Duodenal mucosa (tissue), 2 donors: Measurements from ENCODE around the gene MPL.
A peak's percentile ranks its signal among the peaks of the same experiment; 100 is the strongest.
"Not testable (repeated sequence)": the region's sequence is repeated elsewhere in the genome, so short reads cannot be mapped to it uniquely, and the experiment has no call there.

Experiments
- H3K27ac ChIP-seq: one replicate; pipeline ENCODE4 v1.7.0; 2013; ENCODE audit warnings: low read depth, low read length
- H3K27me3 ChIP-seq, 2 donors: one replicate each; pipeline ENCODE4 v1.7.0; 2013; ENCODE audit warnings: low read length in 2 of 2, control low read depth in 1 of 2; ENCODE audit not compliant: insufficient read depth in 2 of 2, control insufficient read depth in 1 of 2
- H3K36me3 ChIP-seq, 2 donors: one replicate each; pipeline ENCODE4 v1.7.0; 2013; ENCODE audit warnings: low read length in 2 of 2, control low read depth in 1 of 2; ENCODE audit not compliant: insufficient read depth in 2 of 2, control insufficient read depth in 1 of 2
- H3K4me1 ChIP-seq, 2 donors: one replicate each; pipeline ENCODE4 v1.7.0; 2013; ENCODE audit warnings: low read length in 2 of 2, control low read depth in 1 of 2; ENCODE audit not compliant: insufficient read depth in 2 of 2, control insufficient read depth in 1 of 2
- H3K4me3 ChIP-seq, 2 donors: one replicate each; pipeline ENCODE4 v1.7.0; 2013; ENCODE audit warnings: low read length in 2 of 2, low read depth in 1 of 2
- H3K9ac ChIP-seq, 2 donors: one replicate each; pipeline ENCODE4 v1.7.0; 2013; ENCODE audit warnings: low read length in 2 of 2, low read depth in 1 of 2
- H3K9me3 ChIP-seq, 2 donors: one replicate each; pipeline ENCODE4 v1.7.0; 2013; ENCODE audit warnings: low read length in 2 of 2, control low read depth in 1 of 2; ENCODE audit not compliant: control insufficient read depth in 1 of 2

The MPL gene

GRCh38 chr1:43387976-43388599 is 50.5 kb downstream of the MPL start:
- Histone ChIP-seq H3K4me1 (peaks cover 26 to 27% of the 10 kb centered on the region in 2 donors), H3K4me3 (peak overlapping the region; percentile 88 to 94), H3K9ac (peak overlapping the region; percentile 88 to 91), H3K36me3 (peaks cover 37 to 48% of the 10 kb centered on the region in 2 donors), H3K27me3 (no peaks in the 10 kb centered on the region), H3K9me3 (no peaks in the 10 kb centered on the region), H3K27ac (no peak overlapping the region)

DNA sequence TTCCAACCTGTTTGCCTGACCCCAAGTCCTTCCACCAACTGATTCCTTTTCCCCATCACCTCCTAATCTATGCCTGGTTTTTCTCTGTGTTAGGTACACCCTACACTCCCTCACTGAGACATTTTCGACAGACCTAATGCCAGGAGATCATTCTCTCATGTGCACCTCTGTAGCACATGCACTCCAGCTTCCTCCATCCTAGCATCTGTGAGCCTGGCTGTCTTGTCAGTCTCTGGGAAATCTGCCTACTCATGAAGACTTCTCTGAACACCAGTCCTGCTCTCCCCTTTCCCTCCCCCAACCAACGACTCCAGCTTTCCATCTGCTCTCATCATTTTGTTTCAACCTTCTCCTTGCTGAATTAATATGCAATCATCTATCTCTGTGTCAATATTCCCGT is 51.0 kb downstream of the MPL start:
- Histone ChIP-seq H3K27ac (no peak overlapping the region), H3K9ac (peak overlapping the region; percentile 88 to 91), H3K36me3 (peaks cover 33 to 43% of the 10 kb centered on the region in 2 donors), H3K4me3 (peak overlapping the region; percentile 88 to 94), H3K27me3 (no peaks in the 10 kb centered on the region), H3K9me3 (no peaks in the 10 kb centered on the region), H3K4me1 (peaks cover 26 to 27% of the 10 kb centered on the region in 2 donors)

DNA sequence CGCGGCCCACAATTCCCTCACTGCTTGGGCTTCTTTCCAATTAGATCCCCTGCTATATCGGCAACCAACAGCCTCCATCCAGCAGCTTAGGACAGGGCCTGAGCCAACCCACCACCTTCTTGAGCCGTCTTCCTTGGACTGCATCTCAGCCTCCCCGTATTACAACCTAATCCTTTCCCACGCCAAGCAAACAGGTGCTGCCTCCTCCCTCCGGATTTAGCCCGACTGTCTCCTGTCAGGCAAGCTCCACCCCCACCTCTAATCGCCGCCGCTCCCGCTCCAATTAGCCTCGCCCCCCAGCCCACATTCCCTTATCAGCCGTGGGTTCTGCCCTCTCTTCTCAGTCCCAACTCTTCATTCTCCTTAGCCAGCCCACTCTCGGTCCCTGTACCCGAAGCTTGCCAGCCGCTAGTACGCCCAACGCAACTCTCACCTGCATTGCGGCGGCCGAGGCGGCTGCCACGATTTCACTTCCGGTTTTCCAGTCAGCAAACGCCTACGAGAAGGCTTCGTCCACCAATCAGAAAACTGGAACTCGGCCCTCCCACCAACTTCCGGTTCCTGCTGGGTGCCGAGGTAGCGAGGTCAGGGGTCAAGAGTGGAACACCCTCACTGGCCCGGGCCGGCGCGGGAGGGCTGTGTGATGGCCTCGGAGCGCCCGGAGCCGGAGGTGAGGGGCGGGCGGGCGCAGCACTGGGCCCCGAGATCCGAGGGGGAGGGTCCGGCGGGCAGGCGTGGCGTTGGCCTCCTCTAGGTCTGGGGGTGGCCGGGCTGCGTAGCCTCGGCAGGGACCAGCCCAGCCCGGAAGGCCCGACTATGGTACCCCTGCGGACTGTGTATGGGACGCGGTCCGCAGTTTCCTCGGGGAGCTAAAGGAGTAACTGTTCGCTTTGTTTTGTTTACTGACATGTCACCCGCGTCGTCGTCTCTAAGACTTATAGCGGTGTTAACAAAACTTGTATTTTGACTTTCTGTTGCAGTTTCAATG is 52.0 kb downstream of the MPL start, which contains the start of the genes MED8 and SZT2:
MED8 (minus strand) TSS at position 475 of the 988 bp plus-strand sequence; CDS start at position 439, 36 bp downstream.
SZT2 (plus strand) TSS at position 574 of the 988 bp plus-strand sequence; CDS start at position 644, 70 bp downstream.
- peak within 1 kb of the TSS; percentile 71 for H3K27ac ChIP-seq
- H3K27me3 ChIP-seq, result no peaks in the 10 kb centered on the region
- H3K4me1 ChIP-seq, result peaks cover 26 to 27% of the 10 kb centered on the region in 2 donors
- peaks cover 23 to 33% of the 10 kb centered on the region in 2 donors for H3K36me3 ChIP-seq
- no peaks in the 10 kb centered on the region for H3K9me3 ChIP-seq
- H3K4me3 ChIP-seq, result peak within 1 kb of the TSS; percentile 88 to 94
- peak within 1 kb of the TSS; percentile 88 to 91 for H3K9ac ChIP-seq

- Histone ChIP-seq H3K9me3 (no peaks in the 10 kb centered on the region), H3K4me3 (no peak overlapping the region), H3K4me1 (peaks cover 24 to 26% of the 10 kb centered on the region in 2 donors), H3K9ac (no peak overlapping the region), H3K27ac (no peak overlapping the region), H3K27me3 (no peaks in the 10 kb centered on the region), H3K36me3 (peaks cover 6 to 18% of the 10 kb centered on the region in 2 donors)
Measured at GRCh38 chr1:43392702-43393101, 55.1 kb downstream of the MPL start.

DNA sequence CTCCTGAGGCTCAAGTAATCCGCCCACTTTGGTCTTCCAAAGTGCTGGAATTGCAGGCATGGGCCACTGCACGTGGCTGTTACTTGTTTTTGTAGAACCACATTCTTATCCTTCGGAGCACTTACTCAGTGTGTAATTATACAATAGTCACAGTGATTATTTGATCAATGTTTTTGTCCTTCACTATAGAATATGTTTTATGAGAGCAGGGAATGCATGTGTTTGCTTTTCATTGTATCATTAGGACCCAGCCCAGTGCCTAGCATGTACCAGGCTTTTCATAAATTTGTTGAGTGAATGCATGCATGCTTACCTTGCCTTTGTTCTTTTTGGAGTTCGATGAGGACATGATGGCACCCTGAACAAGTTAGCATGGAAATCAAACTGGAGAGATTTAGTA is 57.9 kb downstream of the MPL start:
- H3K4me1 ChIP-seq, result peaks cover 8% of the 10 kb centered on the region in 2 donors
- no peak overlapping the region for H3K9ac ChIP-seq
- no peak overlapping the region for H3K4me3 ChIP-seq
- no peaks in the 10 kb centered on the region for H3K9me3 ChIP-seq
- no peak overlapping the region for H3K27ac ChIP-seq
- H3K36me3 ChIP-seq, result peaks cover 6 to 16% of the 10 kb centered on the region in 2 donors
- no peaks in the 10 kb centered on the region for H3K27me3 ChIP-seq

- Histone ChIP-seq H3K9me3 (no peaks in the 10 kb centered on the region), H3K36me3 (peaks cover 6 to 16% of the 10 kb centered on the region in 2 donors), H3K4me3 (no peak overlapping the region), H3K9ac (no peak overlapping the region), H3K27ac (no peak overlapping the region), H3K27me3 (no peaks in the 10 kb centered on the region), H3K4me1 (peaks cover 3 to 4% of the 10 kb centered on the region in 2 donors)
Measured at GRCh38 chr1:43396059-43396458, 58.4 kb downstream of the MPL start.

- H3K4me3 ChIP-seq, result no peak overlapping the region
Measured at GRCh38 chr1:43398227-43398626, 60.6 kb downstream of the MPL start.

DNA sequence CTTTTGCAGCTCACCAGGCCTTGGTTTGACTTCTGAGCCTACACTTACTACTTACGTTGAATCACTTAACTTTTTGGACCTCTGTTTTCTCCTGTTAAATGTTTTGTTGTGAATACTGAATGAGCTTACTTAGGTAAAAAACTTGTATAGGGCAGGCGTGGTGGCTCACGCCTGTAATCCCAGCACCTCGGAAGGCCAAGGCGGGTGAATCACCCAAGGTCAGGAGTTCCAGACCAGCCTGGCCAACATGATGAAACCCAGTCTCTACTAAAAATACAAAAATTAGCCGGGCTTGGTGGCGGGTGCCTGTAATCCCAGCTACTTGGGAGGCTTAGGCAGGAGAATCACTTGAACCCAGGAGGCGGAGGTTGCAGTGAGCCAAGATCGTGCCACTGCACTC is 62.8 kb downstream of the MPL start:
- H3K27ac ChIP-seq, H3K4me3 ChIP-seq, H3K9ac ChIP-seq, H3K9me3 ChIP-seq, H3K27me3 ChIP-seq: not testable (repeated sequence)
- H3K4me1 ChIP-seq, result peaks cover 12% of the 10 kb centered on the region in 2 donors
- peaks cover 13 to 35% of the 10 kb centered on the region in 2 donors for H3K36me3 ChIP-seq

More at GRCh38 chr1:43398227-43398626, 60.6 kb downstream of the MPL start:
- no peak overlapping the region for H3K27ac ChIP-seq
- H3K27me3 ChIP-seq, result no peaks in the 10 kb centered on the region
- H3K4me1 ChIP-seq, result peaks cover 8 to 9% of the 10 kb centered on the region in 2 donors
- peaks cover 6 to 22% of the 10 kb centered on the region in 2 donors for H3K36me3 ChIP-seq
- no peaks in the 10 kb centered on the region for H3K9me3 ChIP-seq
- no peak overlapping the region for H3K9ac ChIP-seq

DNA sequence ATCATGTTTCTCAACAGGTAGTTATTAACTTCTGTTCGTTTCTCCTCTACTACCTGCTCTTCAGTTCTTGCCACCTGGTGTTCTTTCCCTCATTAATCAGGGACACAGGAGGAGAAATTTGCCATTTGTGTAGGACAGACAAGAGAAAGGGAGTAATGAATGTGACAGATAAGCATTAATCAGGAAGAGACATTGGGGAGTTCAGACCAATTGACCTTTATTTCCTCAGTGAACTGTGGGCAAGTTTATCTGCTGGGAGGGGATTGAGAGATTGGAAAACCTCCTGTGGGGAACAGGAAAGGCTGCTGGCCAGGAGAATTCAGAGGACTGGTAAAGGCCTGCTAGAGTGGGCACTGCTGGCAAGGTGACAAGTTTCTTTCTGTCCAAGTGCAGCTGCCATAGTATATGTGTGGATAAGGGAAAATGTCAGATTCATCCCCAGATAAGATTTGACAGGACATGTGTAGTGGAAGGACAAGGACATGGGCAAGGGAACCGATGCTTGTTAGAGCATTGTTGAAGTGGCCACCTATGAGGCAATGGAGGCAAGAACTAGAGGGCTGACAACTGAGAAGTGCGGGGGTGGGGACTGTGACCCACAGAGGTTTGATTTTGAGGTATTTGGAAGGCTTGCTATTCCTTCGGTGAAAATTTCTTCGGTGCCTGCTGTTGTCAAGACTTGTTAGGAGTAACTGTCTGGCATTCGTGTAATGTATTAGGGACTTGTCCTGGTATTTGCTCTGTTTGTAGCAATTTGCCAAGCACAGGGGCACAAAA is 64.7 kb downstream of the MPL start:
- Histone ChIP-seq H3K27ac (no peak overlapping the region), H3K36me3 (peaks cover 17 to 42% of the 10 kb centered on the region in 2 donors), H3K9ac (no peak overlapping the region), H3K4me3 (no peak overlapping the region), H3K27me3 (no peaks in the 10 kb centered on the region), H3K9me3 (no peaks in the 10 kb centered on the region), H3K4me1 (peaks cover 16 to 18% of the 10 kb centered on the region in 2 donors)
